ENCODE measurements around the gene EXTL2. TPM values are rescaled to one million over a fixed set of nuclear protein-coding genes. Genes with fewer than 3 reads are reported as not detected.

The EXTL2 gene
- total and polyA plus RNA-seq, 2 experiments from 2014 or later = 16.9 to 28.6 TPM

DNA sequence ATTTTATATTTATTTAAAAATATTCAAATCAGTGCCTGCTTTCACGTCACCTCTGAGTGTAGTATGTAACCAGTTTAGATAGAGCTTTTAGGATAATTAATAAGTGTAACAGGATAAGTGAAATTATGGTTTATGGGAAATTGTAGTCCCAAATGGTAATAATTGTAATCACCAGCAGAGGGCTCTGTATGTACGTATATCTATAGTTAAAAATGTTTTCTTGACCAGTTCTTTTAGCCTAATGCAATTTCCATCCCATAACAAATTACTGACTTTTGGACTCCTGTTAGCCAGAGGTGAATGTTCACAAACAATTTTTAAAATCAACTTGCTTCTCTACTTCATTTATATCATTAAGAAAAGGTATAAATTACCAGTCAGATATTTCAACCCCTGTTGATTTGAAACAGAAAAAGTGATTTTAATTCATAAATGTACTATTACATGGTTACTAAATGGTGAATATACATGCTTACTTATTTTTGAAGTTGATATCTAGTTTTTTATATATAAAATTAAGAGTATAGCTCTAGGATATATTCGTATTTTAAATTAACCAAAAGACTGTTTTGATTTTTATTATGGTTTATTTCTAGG lies 26.6 kb upstream of the EXTL2 start:
- Histone ChIP-seq H3K27ac (no peak overlapping the region), H2AFZ (no peak overlapping the region), H3K4me3 (no peak overlapping the region), H3K36me3 (replicated peaks; ENCODE audit: insufficient read depth, low read depth) (no peaks in the 10 kb centered on the region), H3K9me3 (ENCODE audit: low read depth) (no peaks in the 10 kb centered on the region), H4K20me1 (ENCODE audit: insufficient read depth, poor library complexity, severe bottlenecking) (no peaks in the 10 kb centered on the region), H3K4me1 (ENCODE audit: insufficient read depth) (no peaks in the 10 kb centered on the region), H3K79me2 (no peaks in the 10 kb centered on the region), H3K4me2 (no peak overlapping the region), H3K9me2 (replicated peaks; ENCODE audit: insufficient read depth) (no peaks in the 10 kb centered on the region), H3K27me3 (no peaks in the 10 kb centered on the region)
- 44% methylated on average over 3 of the region's 3 CpGs for WGBS (ENCODE audit: low lambda C conversion rate, missing lambda C conversion rate)
- peak; percentile 68 for DNase-seq (ENCODE audit: low spot score)
- TF ChIP-seq EZH2phosphoT487 (IDR thresholded peaks at IDR 0.05; ENCODE audit: low read depth, severe bottlenecking, unreplicated experiment) = no peak
- TF ChIP-seq EZH2 (IDR thresholded peaks at IDR 0.05; ENCODE audit: borderline replicate concordance) = no peak
- TF ChIP-seq, protein P1, sequence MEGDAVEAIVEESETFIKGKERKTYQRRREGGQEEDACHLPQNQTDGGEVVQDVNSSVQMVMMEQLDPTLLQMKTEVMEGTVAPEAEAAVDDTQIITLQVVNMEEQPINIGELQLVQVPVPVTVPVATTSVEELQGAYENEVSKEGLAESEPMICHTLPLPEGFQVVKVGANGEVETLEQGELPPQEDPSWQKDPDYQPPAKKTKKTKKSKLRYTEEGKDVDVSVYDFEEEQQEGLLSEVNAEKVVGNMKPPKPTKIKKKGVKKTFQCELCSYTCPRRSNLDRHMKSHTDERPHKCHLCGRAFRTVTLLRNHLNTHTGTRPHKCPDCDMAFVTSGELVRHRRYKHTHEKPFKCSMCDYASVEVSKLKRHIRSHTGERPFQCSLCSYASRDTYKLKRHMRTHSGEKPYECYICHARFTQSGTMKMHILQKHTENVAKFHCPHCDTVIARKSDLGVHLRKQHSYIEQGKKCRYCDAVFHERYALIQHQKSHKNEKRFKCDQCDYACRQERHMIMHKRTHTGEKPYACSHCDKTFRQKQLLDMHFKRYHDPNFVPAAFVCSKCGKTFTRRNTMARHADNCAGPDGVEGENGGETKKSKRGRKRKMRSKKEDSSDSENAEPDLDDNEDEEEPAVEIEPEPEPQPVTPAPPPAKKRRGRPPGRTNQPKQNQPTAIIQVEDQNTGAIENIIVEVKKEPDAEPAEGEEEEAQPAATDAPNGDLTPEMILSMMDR (IDR thresholded peaks at IDR 0.05; ENCODE audit: poor library complexity) = peak; percentile 74

DNA sequence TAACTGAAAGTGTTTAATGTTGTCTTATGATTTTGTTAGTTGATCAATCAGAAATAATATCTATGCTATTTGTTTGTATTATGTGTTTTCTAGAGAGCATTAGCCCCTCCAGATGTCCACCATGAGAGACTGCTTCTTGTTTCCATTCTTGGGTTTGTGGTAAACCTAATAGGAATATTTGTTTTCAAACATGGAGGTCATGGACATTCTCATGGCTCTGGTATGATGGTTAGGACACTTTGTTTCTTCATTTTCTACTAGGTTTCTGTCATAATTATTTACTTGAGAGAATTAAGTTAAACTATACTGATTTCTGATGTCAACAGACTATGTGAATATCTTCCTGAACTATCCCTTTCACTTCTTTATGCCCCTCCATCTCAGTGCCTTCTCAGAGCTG lies 17.4 kb upstream of the EXTL2 start:
- TF ChIP-seq, protein P1 (IDR thresholded peaks at IDR 0.05; ENCODE audit: poor library complexity) = no peak
- TF ChIP-seq EZH2phosphoT487 (IDR thresholded peaks at IDR 0.05; ENCODE audit: low read depth, severe bottlenecking, unreplicated experiment) (no peak), EZH2 (IDR thresholded peaks at IDR 0.05; ENCODE audit: borderline replicate concordance) (no peak)
- no peak for DNase-seq (ENCODE audit: low spot score)
- Histone ChIP-seq H4K20me1 (ENCODE audit: insufficient read depth, poor library complexity, severe bottlenecking) (no peaks in the 10 kb centered on the region), H3K4me1 (ENCODE audit: insufficient read depth) (no peaks in the 10 kb centered on the region), H3K36me3 (replicated peaks; ENCODE audit: insufficient read depth, low read depth) (no peaks in the 10 kb centered on the region), H3K4me3 (no peak overlapping the region), H3K9me3 (ENCODE audit: low read depth) (no peaks in the 10 kb centered on the region), H3K4me2 (no peak overlapping the region), H3K9me2 (replicated peaks; ENCODE audit: insufficient read depth) (no peaks in the 10 kb centered on the region), H3K27ac (no peak overlapping the region), H3K27me3 (no peaks in the 10 kb centered on the region), H3K79me2 (no peaks in the 10 kb centered on the region), H2AFZ (no peak overlapping the region)

DNA sequence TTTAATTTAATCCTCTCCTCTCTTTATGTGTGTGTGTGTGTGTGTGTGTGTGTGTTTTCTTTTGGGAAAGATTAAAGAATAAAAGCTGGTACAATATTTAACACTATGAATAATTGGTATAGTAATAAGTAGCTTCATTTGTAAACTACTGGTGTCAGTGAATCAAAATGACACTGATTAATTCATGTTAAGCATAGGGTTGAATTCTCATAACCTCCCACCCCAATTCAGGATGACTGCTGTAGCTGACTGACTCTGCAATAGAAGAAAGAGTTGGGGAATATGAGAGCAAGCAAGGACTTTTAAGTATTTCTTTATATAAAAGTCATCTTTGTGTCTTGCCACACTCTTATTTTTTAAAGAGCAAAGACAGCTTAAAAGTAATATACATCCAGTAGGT lies 14.4 kb upstream of the EXTL2 start:
- Histone ChIP-seq H3K9me3 (ENCODE audit: low read depth) (no peaks in the 10 kb centered on the region), H3K4me3 (no peak overlapping the region), H4K20me1 (ENCODE audit: insufficient read depth, poor library complexity, severe bottlenecking) (no peaks in the 10 kb centered on the region), H3K79me2 (peaks cover 8% of the 10 kb centered on the region), H3K4me2 (no peak overlapping the region), H3K4me1 (ENCODE audit: insufficient read depth) (no peaks in the 10 kb centered on the region), H2AFZ (no peak overlapping the region), H3K9me2 (replicated peaks; ENCODE audit: insufficient read depth) (no peaks in the 10 kb centered on the region), H3K27ac (no peak overlapping the region), H3K36me3 (replicated peaks; ENCODE audit: insufficient read depth, low read depth) (no peaks in the 10 kb centered on the region), H3K27me3 (no peaks in the 10 kb centered on the region)
- TF ChIP-seq, protein P1 (IDR thresholded peaks at IDR 0.05; ENCODE audit: poor library complexity) = no peak
- TF ChIP-seq EZH2 (IDR thresholded peaks at IDR 0.05; ENCODE audit: borderline replicate concordance) (no peak), EZH2phosphoT487 (IDR thresholded peaks at IDR 0.05; ENCODE audit: low read depth, severe bottlenecking, unreplicated experiment) (no peak)
- DNase-seq (ENCODE audit: low spot score) = no peak

DNA sequence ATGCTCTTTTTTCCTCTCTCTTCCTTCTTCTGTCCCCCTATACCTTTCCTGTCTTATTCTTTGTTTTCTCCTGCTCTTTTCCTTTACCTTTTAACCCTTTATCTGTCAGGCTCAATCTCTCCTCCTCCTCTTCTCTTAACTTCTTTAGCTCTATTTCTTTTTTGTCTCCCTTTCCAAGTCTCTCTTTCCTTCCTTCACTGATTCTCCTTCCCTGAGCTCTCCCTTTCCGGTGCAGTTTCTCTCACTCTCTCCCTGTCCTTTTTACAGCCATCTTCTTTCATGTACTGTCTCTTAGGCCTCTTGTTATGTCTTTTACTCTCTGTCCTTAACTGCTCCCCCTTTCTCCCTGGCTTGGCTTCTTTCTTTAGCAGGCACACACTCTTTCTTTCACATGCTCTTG lies 13.2 kb upstream of the EXTL2 start:
- Histone ChIP-seq H2AFZ (no peak overlapping the region), H3K9me3 (ENCODE audit: low read depth) (no peaks in the 10 kb centered on the region), H3K79me2 (peaks cover 14% of the 10 kb centered on the region), H3K4me3 (no peak overlapping the region), H3K27me3 (no peaks in the 10 kb centered on the region), H3K4me1 (ENCODE audit: insufficient read depth) (no peaks in the 10 kb centered on the region), H3K36me3 (replicated peaks; ENCODE audit: insufficient read depth, low read depth) (no peaks in the 10 kb centered on the region), H3K4me2 (no peak overlapping the region), H4K20me1 (ENCODE audit: insufficient read depth, poor library complexity, severe bottlenecking) (no peaks in the 10 kb centered on the region), H3K27ac (no peak overlapping the region), H3K9me2 (replicated peaks; ENCODE audit: insufficient read depth) (no peaks in the 10 kb centered on the region)
- TF ChIP-seq, protein P1 (IDR thresholded peaks at IDR 0.05; ENCODE audit: poor library complexity) = no peak
- TF ChIP-seq EZH2phosphoT487 (IDR thresholded peaks at IDR 0.05; ENCODE audit: low read depth, severe bottlenecking, unreplicated experiment) = no peak
- TF ChIP-seq EZH2 (IDR thresholded peaks at IDR 0.05; ENCODE audit: borderline replicate concordance) = no peak
- WGBS (ENCODE audit: low lambda C conversion rate, missing lambda C conversion rate) = 100% methylated on average over 1 of the region's 1 CpG
- DNase-seq (ENCODE audit: low spot score) = no peak

Measured in hepatocyte (in vitro differentiated cells).